Suppressor macrophage treated with lipopolysaccharide for 1 hour (primary cell): ENCODE measurements around the gene AHCYL2.
"Not testable (repeated sequence)": the region's sequence is repeated elsewhere in the genome, so short reads cannot be mapped to it uniquely, and the experiment has no call there.

Experiments used
- DNase-seq, 3 donors: peaks; one replicate each; pipeline ENCODE4 v3.0.0-alpha.2; 2020 to 2022

AHCYL2 gene

GRCh38 chr7:129462420-129462819, 237.6 kb downstream of the AHCYL2 start:
- peak; percentile 43 to 62 (median 53) for DNase-seq

GRCh38 chr7:129464194-129464593, 239.4 kb downstream of the AHCYL2 start:
- no peak for DNase-seq

GRCh38 chr7:129465080-129465479, 240.2 kb downstream of the AHCYL2 start:
- no peak for DNase-seq

- DNase-seq, result no peak
Measured at GRCh38 chr7:129466796-129467195, 242.0 kb downstream of the AHCYL2 start.

GRCh38 chr7:129468087-129468486, 243.3 kb downstream of the AHCYL2 start:
- no peak for DNase-seq

- no peak for DNase-seq
Measured at GRCh38 chr7:129468547-129468946, 243.7 kb downstream of the AHCYL2 start.

GRCh38 chr7:129469930-129470329, 245.1 kb downstream of the AHCYL2 start:
- DNase-seq, result no peak

GRCh38 chr7:129470411-129470810, 245.6 kb downstream of the AHCYL2 start:
- DNase-seq, result no peak

- no peak for DNase-seq
Measured at GRCh38 chr7:129471402-129471827, 246.6 kb downstream of the AHCYL2 start.

GRCh38 chr7:129475931-129476330, 251.1 kb downstream of the AHCYL2 start:
- DNase-seq, result not testable (repeated sequence)

- not testable (repeated sequence) for DNase-seq
Measured at GRCh38 chr7:129476398-129476797, 251.6 kb downstream of the AHCYL2 start.
